Esophagus muscularis mucosa (tissue), 4 donors: ENCODE data around the gene OSBPL9. TPM values are rescaled to one million over a fixed set of nuclear protein-coding genes. Genes with fewer than 3 reads are reported as not detected.
"Not testable (repeated sequence)": the region's sequence is repeated elsewhere in the genome, so short reads cannot be mapped to it uniquely, and the experiment has no call there.

ENCODE experiments used
- DNase-seq: peaks from one replicate; pipeline ENCODE4 v3.0.0-alpha.2; 2017; ENCODE audit errors: extremely low spot score
- H3K27ac ChIP-seq, 4 donors: fragments of 200-600 bp; sonication (generic); replicated peaks in 1 of 4; 1 replicate in 3 of 4; 2 replicates in 1 of 4; pipeline ENCODE4 v1.5.1; 2016 to 2019; ENCODE audit warnings: mild to moderate bottlenecking in 1 of 4
- H3K27me3 ChIP-seq, 4 donors: fragments of 200-600 bp; sonication (generic); one replicate each; pipeline versions ENCODE4 v1.5.1 to v1.6.0; 2016 to 2019
- H3K36me3 ChIP-seq, 4 donors: fragments of 200-600 bp; sonication (generic); one replicate each; pipeline ENCODE4 v1.5.1; 2016 to 2019
- H3K4me1 ChIP-seq, 4 donors: fragments of 200-600 bp; sonication (generic); one replicate each; pipeline ENCODE4 v1.5.1; 2016 to 2019
- H3K4me3 ChIP-seq, 4 donors: fragments of 200-600 bp; sonication (generic); 1 replicate in 2 of 4; 2 replicates in 2 of 4; pipeline ENCODE4 v1.5.1; 2016 to 2019; ENCODE audit warnings: mild to moderate bottlenecking in 4 of 4, moderate library complexity in 1 of 4
- H3K9me3 ChIP-seq, 4 donors: fragments of 200-600 bp; sonication (generic); 1 replicate in 3 of 4; 2 replicates in 1 of 4; pipeline ENCODE4 v1.5.1; 2016 to 2019
- CTCF ChIP-seq, 3 experiments: fragments of 200-600 bp in 2 of 3; fragments of 450-650 bp in 1 of 3; sonication (generic) in 2 of 3; IDR thresholded peaks; one replicate each; pipeline ENCODE4 v1.5.1; 2017 to 2019; ENCODE audit warnings: antibody characterized with exemption in 3 of 3, mild to moderate bottlenecking in 2 of 3, moderate library complexity in 1 of 3
- EP300 ChIP-seq: sonication (generic); formaldehyde crosslinking; IDR thresholded peaks from one replicate; pipeline ENCODE4 v1.6.1; 2017; ENCODE audit warnings: antibody characterized with exemption
- POLR2A ChIP-seq: fragments of 450-650 bp; IDR thresholded peaks from one replicate; pipeline ENCODE4 v1.6.1; 2017; ENCODE audit warnings: antibody characterized with exemption, moderate library complexity, mild to moderate bottlenecking, low read depth
- POLR2AphosphoS5 ChIP-seq, 2 donors: sonication (generic); formaldehyde crosslinking; IDR thresholded peaks; one replicate each; pipeline ENCODE4 v1.6.1; 2017; ENCODE audit warnings: antibody characterized with exemption in 2 of 2
- WGBS: methylation state at CpG from one replicate; pipeline ENCODE4 v1.1.5; 2018; 5-methylcytosine and 5-hydroxymethylcytosine counted together
- intact Hi-C: fragments of 100-400 bp; cut with DNase I; formaldehyde crosslinking; loops from one replicate; pipeline ENCODE4 v1.15.1; 2023
- total RNA-seq, 4 donors: library from RNA; depleted of rRNA; stranded (reverse); fragments of >200 nt; gene quantifications; one replicate each; pipeline versions ENCODE4 v1.1.0 to v1.2.1, GENCODE V29; 2016

The OSBPL9 gene
- total RNA-seq, 4 donors from 2014 or later: 66.8 to 84.5 (median 75.9) TPM

- H3K27ac ChIP-seq: no peak overlapping the region
- 88% methylated on average over 3 of the region's 3 CpGs for WGBS
- no peaks in the 10 kb centered on the region for H3K36me3 ChIP-seq
- no peak for TF ChIP-seq EP300
- no peak for TF ChIP-seq CTCF (IDR thresholded peaks at IDR 0.05)
- TF ChIP-seq POLR2AphosphoS5 (IDR thresholded peaks at IDR 0.05): no peak
- no peak for TF ChIP-seq POLR2A
- no peak for DNase-seq
- peaks cover 3 to 23% (median 22%) of the 10 kb centered on the region in 4 donors for H3K4me1 ChIP-seq
- intact Hi-C loops: no loop called here
- no peaks in the 10 kb centered on the region for H3K9me3 ChIP-seq
- no peak overlapping the region for H3K4me3 ChIP-seq
- no peaks in the 10 kb centered on the region for H3K27me3 ChIP-seq
Observed at GRCh38 chr1:51697166-51697565, 80.3 kb downstream of the OSBPL9 start.

- WGBS: 85% methylated on average over 1 of the region's 1 CpG
Observed at GRCh38 chr1:51699391-51699790, 82.5 kb downstream of the OSBPL9 start.

GRCh38 chr1:51701782-51702181 lies 84.9 kb downstream of the OSBPL9 start:
- DNase-seq, H3K27ac ChIP-seq, H3K4me3 ChIP-seq, H3K27me3 ChIP-seq, H3K9me3 ChIP-seq, H3K36me3 ChIP-seq, H3K4me1 ChIP-seq, intact Hi-C loops: not testable (repeated sequence)
- WGBS: 97% methylated on average over 5 of the region's 7 CpGs

More at GRCh38 chr1:51699391-51699790, 82.5 kb downstream of the OSBPL9 start:
- no peaks in the 10 kb centered on the region for H3K27me3 ChIP-seq
- no peak overlapping the region for H3K4me3 ChIP-seq
- no peaks in the 10 kb centered on the region for H3K36me3 ChIP-seq
- H3K27ac ChIP-seq: no peak overlapping the region
- DNase-seq: no peak
- H3K9me3 ChIP-seq: no peaks in the 10 kb centered on the region
- no peak for TF ChIP-seq POLR2AphosphoS5 (IDR thresholded peaks at IDR 0.05)
- no peak for TF ChIP-seq POLR2A
- intact Hi-C loops: no loop called here
- peaks cover 3 to 5% (median 5%) of the 10 kb centered on the region in 4 donors for H3K4me1 ChIP-seq

- DNase-seq, H3K27ac ChIP-seq, H3K4me1 ChIP-seq, H3K36me3 ChIP-seq, H3K27me3 ChIP-seq, intact Hi-C loops, H3K4me3 ChIP-seq, H3K9me3 ChIP-seq: not testable (repeated sequence)
- 93% methylated on average over 1 of the region's 2 CpGs for WGBS
Observed at GRCh38 chr1:51702220-51702619, 85.3 kb downstream of the OSBPL9 start.

- no peak overlapping the region for H3K27ac ChIP-seq
- no peaks in the 10 kb centered on the region for H3K27me3 ChIP-seq
- peaks cover 0 to 10% (median 4%) of the 10 kb centered on the region in 4 donors for H3K4me1 ChIP-seq
- H3K36me3 ChIP-seq: no peaks in the 10 kb centered on the region
- no peak overlapping the region for H3K4me3 ChIP-seq
- no peak for DNase-seq
- TF ChIP-seq POLR2A (no peak), POLR2AphosphoS5 (IDR thresholded peaks at IDR 0.05) (no peak), EP300 (no peak), CTCF (IDR thresholded peaks at IDR 0.05) (no peak)
- H3K9me3 ChIP-seq: no peaks in the 10 kb centered on the region
- intact Hi-C loops: no loop called here
- 98% methylated on average over 2 of the region's 2 CpGs for WGBS
Observed at GRCh38 chr1:51705035-51705434, 88.1 kb downstream of the OSBPL9 start.

GRCh38 chr1:51708911-51709760 lies 92.2 kb downstream of the OSBPL9 start:
- intact Hi-C loops: no loop called here
- no peaks in the 10 kb centered on the region for H3K27me3 ChIP-seq
- no peak overlapping the region for H3K27ac ChIP-seq
- TF ChIP-seq CTCF (IDR thresholded peaks at IDR 0.05) (no peak), POLR2AphosphoS5 (IDR thresholded peaks at IDR 0.05) (no peak), POLR2A (no peak), EP300 (no peak)
- H3K36me3 ChIP-seq: no peaks in the 10 kb centered on the region
- WGBS: 98% methylated on average over 14 of the region's 15 CpGs
- H3K4me1 ChIP-seq: peaks cover 0 to 11% (median 4%) of the 10 kb centered on the region in 4 donors
- H3K9me3 ChIP-seq: no peaks in the 10 kb centered on the region
- H3K4me3 ChIP-seq: no peak overlapping the region
- DNase-seq: no peak
